CD1c-positive myeloid dendritic cell (primary cell): Measurements from ENCODE around the gene MAP3K14.

Experiments
- DNase-seq: peaks from one replicate; pipeline ENCODE4 v3.0.0-alpha.2; 2016; ENCODE audit errors: extremely low spot score

The MAP3K14 gene

DNA sequence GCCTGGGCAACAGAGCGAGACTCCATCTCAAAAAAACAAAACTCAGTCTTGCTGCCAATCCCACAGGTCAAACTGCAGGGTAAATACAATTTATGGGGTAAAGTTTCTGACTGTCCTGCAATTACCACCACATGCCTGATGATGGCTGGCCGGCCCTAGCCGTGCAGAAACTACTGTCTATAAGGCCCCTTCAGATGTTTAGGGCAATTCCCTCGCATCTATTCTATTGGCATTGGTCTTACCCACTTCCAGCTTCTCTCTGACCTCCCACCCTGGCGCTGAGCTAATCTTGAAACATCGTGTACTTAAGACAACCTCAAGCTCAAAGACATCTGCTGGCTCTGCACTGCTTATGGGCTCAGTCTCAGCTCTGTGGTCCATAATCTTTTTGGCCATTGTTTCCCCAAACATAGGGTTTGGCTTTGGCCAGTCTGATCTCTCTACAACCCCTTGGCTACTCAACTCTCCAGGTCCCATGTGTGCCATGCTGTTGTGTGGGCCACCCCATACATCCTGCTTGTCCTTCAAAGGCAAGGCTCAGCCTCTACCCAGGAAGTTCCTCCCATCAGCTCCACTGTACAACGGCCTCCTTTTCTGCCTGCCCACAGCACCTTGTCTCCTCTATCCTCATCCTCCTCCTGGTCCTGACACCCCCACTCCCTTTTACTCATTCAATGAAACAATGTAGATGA is 16.6 kb downstream of the MAP3K14 start:
- no peak for DNase-seq

- DNase-seq = peak; percentile 55
Measured at GRCh38 chr17:45299361-45299760, 17.5 kb downstream of the MAP3K14 start.

GRCh38 chr17:45298546-45299285 is 18.1 kb downstream of the MAP3K14 start:
- DNase-seq = no peak

DNA sequence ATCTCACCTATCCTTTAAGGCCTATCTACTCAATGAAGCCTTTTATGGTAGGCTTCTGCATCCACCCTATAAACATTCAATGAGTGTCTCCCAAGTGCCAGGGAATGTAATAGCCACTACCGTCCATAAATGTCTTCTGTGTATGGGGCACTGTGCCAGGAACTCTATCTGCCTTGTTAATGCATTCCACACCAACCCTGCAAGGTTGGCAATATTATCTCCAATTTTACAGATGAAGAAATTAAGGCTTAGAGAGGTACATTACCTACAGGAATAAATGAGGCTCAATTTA is 20.0 kb downstream of the MAP3K14 start:
- no peak for DNase-seq

GRCh38 chr17:45296003-45296832 is 20.6 kb downstream of the MAP3K14 start:
- peak; percentile 92 for DNase-seq

DNA sequence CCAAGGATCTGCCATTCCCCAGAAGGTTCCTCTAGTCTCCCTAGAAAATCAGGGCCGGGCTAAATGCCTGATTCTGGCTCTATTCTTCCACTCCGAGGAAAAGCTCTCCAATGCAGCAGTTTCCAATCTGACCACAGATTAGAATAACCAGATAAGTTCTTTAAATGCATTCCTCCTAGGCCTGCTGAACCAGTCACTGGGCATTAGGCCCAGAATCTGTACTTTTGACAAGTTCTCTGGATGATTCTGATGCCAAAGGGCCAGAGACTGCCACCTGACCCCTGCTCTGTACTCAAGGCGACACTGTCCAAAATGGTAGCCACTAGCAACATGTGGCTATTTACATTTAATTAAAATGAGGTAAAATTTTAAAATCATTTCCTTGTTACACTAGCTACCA is 22.3 kb downstream of the MAP3K14 start:
- no peak for DNase-seq

- DNase-seq = peak; percentile 86
Measured at GRCh38 chr17:45293413-45294211, 23.2 kb downstream of the MAP3K14 start.

DNA sequence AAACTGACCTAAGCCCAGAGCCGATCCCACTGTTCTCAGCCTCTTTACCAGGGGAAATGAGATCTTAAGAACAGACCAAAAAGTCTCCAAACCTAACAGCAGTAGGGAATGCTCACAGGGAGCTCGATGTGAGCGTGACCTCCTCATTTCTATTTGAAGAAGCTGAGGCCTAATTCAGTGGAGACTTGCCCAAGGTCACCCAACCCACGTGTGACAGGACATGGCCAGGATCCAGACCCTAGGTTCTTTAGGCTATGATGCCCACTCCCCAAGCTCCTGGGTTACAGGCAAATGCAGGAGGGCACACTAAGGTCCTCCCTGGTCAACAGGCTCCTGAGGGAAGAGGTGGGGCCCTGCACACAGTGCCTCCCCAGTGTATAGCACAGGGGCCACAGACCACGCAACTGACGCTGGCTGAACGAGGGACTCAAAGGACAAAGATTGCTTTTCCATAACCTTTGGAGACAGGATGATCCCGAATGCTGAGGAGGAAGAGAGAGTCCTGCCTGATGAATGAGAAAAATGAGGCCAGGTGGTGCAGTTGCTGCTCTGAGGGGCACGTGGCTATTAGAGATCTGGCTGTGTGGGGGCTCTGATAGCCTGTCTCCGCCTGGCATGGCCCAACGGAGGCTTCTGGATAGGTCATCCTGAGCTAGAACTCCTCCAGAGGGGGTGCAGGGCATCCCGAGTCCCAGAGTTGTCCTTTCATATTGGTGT is 24.0 kb downstream of the MAP3K14 start:
- no peak for DNase-seq

GRCh38 chr17:45291171-45291805 is 25.5 kb downstream of the MAP3K14 start:
- peak; percentile 80 for DNase-seq

GRCh38 chr17:45290269-45290765 is 26.5 kb downstream of the MAP3K14 start:
- no peak for DNase-seq

- peak; percentile 60 for DNase-seq
Measured at GRCh38 chr17:45289301-45290268, 27.2 kb downstream of the MAP3K14 start.

DNA sequence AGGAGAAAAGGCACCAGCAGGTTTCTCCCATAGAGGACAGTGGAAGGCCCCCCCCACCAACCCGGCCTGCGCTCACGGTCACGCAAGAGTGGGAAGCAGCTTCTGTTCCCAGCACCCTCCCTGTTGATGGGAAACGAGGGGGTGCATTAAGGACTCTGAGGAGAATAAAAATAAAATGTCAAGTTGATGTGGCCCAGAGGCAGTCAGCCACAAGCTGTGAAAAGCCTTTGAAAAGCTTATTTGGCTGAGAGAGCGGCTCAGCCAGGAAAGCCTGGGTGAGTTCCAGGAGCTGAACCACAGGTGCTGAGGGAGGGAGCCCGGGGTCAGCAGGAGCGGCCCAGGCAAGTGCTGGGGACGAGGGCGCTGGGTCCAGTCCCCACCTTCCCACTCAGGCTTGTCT is 28.0 kb downstream of the MAP3K14 start:
- DNase-seq = no peak

GRCh38 chr17:45287526-45288500 is 29.0 kb downstream of the MAP3K14 start:
- no peak for DNase-seq

GRCh38 chr17:45286286-45286685 is 30.5 kb downstream of the MAP3K14 start:
- DNase-seq = no peak

- peak; percentile 54 for DNase-seq
Measured at GRCh38 chr17:45284176-45285140, 32.4 kb downstream of the MAP3K14 start.

DNA sequence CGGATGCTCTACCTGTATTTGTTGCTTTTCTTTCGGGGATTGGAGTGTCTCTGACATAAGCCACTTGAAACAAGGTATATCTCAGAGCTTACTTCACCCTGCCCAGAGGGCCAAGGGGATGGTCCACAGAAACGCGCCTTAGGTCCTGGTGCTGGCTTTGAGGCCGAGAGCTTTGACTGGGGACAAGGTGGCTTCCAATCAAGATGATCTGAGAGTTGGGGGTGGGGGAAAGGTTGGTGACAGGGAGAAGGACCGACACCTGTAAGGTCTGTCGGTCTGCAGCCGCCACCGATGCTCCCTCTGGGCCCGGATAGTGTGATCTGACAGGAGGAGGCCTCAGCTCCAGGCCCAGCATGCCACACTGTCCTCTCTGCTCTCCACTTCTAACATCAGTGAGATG is 33.1 kb downstream of the MAP3K14 start:
- no peak for DNase-seq
